ENCODE results near the gene PDE4B.
"Not testable (repeated sequence)": the region's sequence is repeated elsewhere in the genome, so short reads cannot be mapped to it uniquely, and the experiment has no call there.

PDE4B gene

GRCh38 chr1:65946960-65947359 lies 154.3 kb downstream of the PDE4B start:
- no peaks in the 10 kb centered on the region for H3K36me3 Mint-ChIP-seq
- no peaks in the 10 kb centered on the region for H3K4me1 Mint-ChIP-seq
- ATAC-seq (no peak), DNase-seq (ENCODE audit: low spot score in 2 of 2) (no peak)
- H3K4me3 Mint-ChIP-seq, result no peak overlapping the region
- no peaks in the 10 kb centered on the region for H3K9me3 Mint-ChIP-seq
- no peak overlapping the region for H3K27ac Mint-ChIP-seq

DNA sequence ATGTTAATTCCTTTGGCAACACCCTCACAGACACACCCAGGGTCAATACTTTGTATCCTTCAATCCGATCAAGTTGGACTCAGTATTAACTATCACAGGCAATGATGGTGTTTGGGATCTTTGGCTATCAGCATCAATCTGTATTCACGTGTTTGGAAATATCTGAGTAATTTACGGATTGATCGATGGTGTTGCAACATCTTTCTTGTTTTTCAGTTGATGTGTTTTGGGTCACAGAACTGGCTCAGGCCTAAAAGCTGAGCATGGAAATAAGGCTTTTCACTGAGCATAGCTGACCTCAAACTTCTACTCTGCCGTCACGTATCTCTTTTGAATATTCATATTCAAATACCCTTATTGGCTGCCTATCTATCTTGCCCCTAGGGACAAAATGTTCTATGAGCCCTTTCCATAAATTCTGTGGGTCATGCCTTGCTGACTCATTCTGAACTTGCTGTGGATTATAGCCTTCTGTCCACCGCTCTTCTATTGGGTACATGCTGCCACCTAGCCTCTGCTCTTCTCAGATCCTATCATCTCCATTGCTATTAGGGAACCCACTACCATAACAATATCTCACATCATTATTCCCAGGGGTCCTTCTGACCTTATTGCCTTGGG lies 156.0 kb downstream of the PDE4B start:
- no peak for DNase-seq (ENCODE audit: low spot score in 2 of 2)
- no peaks in the 10 kb centered on the region for H3K36me3 Mint-ChIP-seq
- ATAC-seq, result no peak
- no peak overlapping the region for H3K27ac Mint-ChIP-seq
- H3K4me1 Mint-ChIP-seq, result no peaks in the 10 kb centered on the region
- no peaks in the 10 kb centered on the region for H3K9me3 Mint-ChIP-seq
- no peak overlapping the region for H3K4me3 Mint-ChIP-seq

DNA sequence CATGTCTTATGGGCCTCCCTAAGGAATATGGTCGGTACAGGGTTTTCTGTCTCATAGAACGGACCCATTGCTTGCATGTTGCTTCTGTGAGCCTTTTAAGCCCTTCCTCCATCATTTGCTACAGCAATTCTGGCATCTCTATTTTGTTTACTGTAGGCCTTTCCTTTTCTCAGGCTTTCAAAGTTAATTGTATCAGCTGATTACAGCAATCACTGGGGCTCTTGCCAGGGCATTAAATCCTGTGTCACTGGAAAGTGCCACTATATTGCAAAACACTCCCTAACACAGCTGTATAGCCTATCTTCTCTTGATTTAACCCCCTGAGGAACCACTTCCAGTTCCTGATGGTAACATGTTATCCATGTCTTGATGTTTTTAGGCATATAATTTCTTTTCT lies 156.5 kb downstream of the PDE4B start:
- Mint-ChIP-seq H3K36me3 (no peaks in the 10 kb centered on the region), H3K9me3 (no peaks in the 10 kb centered on the region), H3K27ac (no peak overlapping the region), H3K4me3 (no peak overlapping the region), H3K4me1 (no peaks in the 10 kb centered on the region)
- DNase-seq (ENCODE audit: low spot score in 2 of 2) (no peak), ATAC-seq (no peak)

GRCh38 chr1:65949933-65950332 lies 157.2 kb downstream of the PDE4B start:
- DNase-seq (ENCODE audit: low spot score in 2 of 2) (no peak), ATAC-seq (no peak)
- Mint-ChIP-seq H3K9me3 (no peaks in the 10 kb centered on the region), H3K27ac (no peak overlapping the region), H3K36me3 (no peaks in the 10 kb centered on the region), H3K4me3 (no peak overlapping the region), H3K4me1 (no peaks in the 10 kb centered on the region)

DNA sequence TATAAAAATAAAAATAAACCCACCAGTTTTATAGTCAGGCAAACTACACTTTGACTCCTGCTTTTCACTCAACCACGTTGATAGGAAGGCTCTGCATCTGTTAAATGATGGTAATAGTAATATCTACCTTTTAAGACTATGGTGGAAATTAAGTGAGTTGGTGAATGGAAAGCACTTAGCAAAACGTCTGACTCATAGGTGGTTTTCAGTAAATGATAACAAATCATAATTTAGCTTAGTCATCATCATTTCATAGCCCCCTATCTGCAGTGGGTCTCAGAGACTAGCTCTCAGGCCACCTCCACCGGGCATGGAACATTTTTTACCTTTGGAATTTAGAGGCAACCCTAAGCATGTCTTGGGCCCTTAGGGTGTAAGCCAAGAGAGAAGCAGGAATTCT lies 160.0 kb downstream of the PDE4B start:
- Mint-ChIP-seq H3K4me3 (no peak overlapping the region), H3K36me3 (no peaks in the 10 kb centered on the region), H3K9me3 (no peaks in the 10 kb centered on the region), H3K4me1 (no peaks in the 10 kb centered on the region), H3K27ac (peak overlapping the region; percentile 38)
- ATAC-seq (peak; percentile 63), DNase-seq (ENCODE audit: low spot score in 2 of 2) (no peak)

DNA sequence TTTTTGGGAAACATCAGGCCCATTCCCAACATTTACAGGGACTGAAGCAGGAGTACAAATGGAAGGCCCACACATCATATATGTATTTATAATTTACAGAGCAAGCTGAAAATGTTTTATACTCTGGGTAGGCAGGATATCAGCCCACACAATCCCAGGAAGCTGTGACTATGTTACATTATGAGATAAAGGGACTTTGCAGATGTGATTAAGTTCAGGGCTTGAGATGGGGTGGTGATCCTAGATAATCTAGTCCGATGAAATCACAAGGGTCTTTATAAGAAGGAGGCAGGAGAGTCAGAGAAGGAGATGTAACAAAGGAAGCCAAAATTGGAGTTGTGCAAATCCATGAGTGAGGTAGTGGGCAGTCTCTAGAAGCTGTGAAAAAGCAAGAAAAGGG lies 160.5 kb downstream of the PDE4B start:
- Mint-ChIP-seq H3K4me3 (no peak overlapping the region), H3K27ac (peak overlapping the region; percentile 38), H3K9me3 (no peaks in the 10 kb centered on the region), H3K36me3 (no peaks in the 10 kb centered on the region), H3K4me1 (no peaks in the 10 kb centered on the region)
- DNase-seq (ENCODE audit: low spot score in 2 of 2), result no peak
- peak; percentile 37 for ATAC-seq

DNA sequence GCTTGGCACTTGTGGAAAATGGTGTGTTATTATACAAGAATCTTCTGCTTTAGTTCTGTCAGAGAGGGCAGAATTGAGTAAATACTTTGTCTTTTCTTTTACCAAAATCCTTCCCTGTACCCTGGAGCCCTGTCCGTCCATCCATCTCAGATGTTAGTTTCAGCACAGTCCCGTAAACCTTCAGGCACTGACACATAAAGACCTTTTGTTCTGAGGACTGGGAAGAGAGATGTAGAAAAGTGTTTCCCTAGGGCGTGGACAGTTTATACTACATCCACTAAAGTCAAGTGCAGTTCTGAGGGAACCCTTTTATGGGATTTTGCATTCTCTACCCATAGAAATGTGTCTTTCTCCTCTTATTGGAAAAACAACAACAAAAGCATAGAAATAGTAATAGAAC lies 162.4 kb downstream of the PDE4B start:
- no peak for ATAC-seq
- H3K9me3 Mint-ChIP-seq, result no peaks in the 10 kb centered on the region
- H3K36me3 Mint-ChIP-seq, result no peaks in the 10 kb centered on the region
- no peak overlapping the region for H3K4me3 Mint-ChIP-seq
- no peak for DNase-seq (ENCODE audit: low spot score in 2 of 2)
- H3K27ac Mint-ChIP-seq, result no peak overlapping the region
- no peaks in the 10 kb centered on the region for H3K4me1 Mint-ChIP-seq

DNA sequence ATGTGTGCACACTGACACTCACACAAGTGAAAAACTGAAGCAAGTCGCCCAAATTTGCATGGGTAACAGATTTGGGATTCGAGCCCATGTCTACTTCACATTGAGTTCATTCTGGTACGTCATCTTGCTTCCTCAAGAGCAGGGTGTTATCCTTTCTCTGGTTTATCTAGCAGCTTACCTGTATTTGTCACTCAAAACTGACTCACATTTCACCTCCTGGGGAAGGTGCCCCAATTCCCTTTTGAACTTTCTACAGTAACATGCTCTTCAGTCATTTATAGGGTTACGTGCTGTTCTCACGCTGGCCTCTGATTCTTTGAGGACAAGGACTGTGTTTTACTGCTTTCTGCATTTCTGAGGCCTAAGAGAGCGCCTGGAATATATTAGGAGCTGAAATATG lies 162.8 kb downstream of the PDE4B start:
- Mint-ChIP-seq H3K9me3 (no peaks in the 10 kb centered on the region), H3K4me3 (no peak overlapping the region), H3K27ac (no peak overlapping the region), H3K4me1 (no peaks in the 10 kb centered on the region), H3K36me3 (no peaks in the 10 kb centered on the region)
- ATAC-seq (no peak), DNase-seq (ENCODE audit: low spot score in 2 of 2) (no peak)

GRCh38 chr1:65958561-65959350 lies 166.1 kb downstream of the PDE4B start:
- H3K4me1 Mint-ChIP-seq, result no peaks in the 10 kb centered on the region
- peak; percentile 62 for ATAC-seq
- no peak for DNase-seq (ENCODE audit: low spot score in 2 of 2)

DNA sequence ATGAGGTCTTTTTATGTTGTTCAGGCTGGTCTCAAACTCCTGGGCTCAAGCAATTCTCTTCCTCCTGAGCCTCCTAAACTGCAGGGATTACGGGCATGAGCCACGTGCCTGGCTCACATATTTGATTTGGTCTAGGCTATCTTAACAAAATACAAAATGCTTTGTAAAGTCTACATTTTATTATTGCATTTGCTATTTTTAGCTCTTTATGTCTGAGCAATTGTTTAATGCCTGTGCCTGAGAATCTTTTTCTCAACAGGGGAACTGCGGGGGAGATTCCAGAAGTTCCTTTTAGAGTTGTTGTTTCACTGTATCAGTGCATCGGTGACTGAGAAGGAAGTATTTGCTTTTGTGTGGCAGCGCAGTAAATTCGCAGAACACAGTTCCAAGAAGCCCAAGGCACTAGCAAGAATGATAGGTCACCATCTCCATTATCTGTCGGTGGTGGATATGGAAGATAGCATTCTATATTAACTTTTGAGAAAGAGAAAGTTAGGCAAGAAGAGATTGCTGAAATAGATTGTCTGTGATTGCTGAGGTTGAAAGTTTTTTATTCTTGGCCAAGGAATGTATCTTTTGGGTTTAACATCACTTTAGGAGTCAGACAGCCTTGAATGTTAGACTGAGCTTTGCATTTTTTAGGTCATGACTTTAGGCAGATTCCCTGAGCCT lies 167.3 kb downstream of the PDE4B start:
- Mint-ChIP-seq H3K4me3 (no peak overlapping the region), H3K27ac (no peak overlapping the region), H3K4me1 (no peaks in the 10 kb centered on the region), H3K36me3 (no peaks in the 10 kb centered on the region), H3K9me3 (no peaks in the 10 kb centered on the region)
- DNase-seq (ENCODE audit: low spot score in 2 of 2) (no peak), ATAC-seq (no peak)

More at GRCh38 chr1:65958561-65959350, 166.1 kb downstream of the PDE4B start:
- Mint-ChIP-seq H3K36me3 (no peaks in the 10 kb centered on the region), H3K27ac (no peak overlapping the region), H3K4me3 (no peak overlapping the region), H3K9me3 (no peaks in the 10 kb centered on the region)

DNA sequence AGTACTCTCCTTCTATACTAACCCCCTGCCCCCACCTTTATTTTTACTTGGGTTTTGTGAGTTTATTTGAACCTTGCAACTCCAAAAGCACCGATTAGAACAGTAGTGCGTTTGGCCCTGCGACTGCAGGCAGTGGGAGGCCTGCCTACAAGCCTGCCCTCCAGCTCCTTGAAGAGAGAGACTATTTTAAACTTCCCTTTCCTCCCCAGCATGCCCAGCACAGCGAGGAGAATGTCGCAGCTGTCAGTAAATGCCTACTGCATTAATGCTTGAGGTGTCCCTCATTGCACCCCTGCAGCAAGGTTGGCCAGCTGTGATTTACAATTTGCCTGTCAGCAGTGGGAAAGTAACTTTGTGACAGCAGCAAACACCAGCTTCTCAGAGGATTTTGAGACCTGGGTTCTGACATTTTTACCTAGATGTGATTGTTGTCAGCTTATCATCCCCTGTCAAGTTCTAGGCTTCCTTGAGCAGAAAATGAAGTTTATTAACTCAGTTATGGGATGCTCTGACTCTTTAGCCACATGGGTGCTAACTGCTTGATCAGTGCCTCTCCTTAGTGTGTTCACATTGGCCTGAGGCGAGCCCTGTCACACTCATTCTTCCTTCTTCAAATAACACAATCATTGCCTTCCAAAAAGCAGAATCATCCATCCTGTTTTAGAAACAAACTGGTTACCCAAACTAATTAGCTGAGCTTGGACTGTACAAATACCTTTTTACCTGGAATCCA lies 170.6 kb downstream of the PDE4B start:
- Mint-ChIP-seq H3K36me3 (no peaks in the 10 kb centered on the region), H3K9me3 (no peaks in the 10 kb centered on the region), H3K4me3 (no peak overlapping the region), H3K4me1 (no peaks in the 10 kb centered on the region), H3K27ac (no peak overlapping the region)
- no peak for DNase-seq (ENCODE audit: low spot score in 2 of 2)
- no peak for ATAC-seq

DNA sequence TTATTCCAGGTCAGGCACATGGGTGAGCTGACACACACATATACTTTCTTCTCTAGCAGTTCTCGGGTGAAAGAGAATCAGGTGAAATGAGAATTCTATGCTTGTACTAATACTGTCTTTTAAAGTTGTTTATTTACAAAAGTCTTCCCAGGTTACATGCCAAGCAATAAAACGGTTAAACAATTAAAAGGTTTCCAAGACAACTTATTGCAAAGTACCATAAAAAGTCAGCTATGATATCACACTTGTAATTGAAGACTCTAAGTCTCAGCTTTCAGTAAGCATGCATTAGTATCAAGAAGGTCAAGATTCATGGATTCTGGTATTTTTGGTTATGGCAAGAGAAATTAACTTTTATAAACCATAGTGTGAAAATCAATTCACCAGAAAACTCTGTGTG lies 171.4 kb downstream of the PDE4B start:
- H3K4me1 Mint-ChIP-seq, result no peaks in the 10 kb centered on the region
- no peaks in the 10 kb centered on the region for H3K9me3 Mint-ChIP-seq

DNA sequence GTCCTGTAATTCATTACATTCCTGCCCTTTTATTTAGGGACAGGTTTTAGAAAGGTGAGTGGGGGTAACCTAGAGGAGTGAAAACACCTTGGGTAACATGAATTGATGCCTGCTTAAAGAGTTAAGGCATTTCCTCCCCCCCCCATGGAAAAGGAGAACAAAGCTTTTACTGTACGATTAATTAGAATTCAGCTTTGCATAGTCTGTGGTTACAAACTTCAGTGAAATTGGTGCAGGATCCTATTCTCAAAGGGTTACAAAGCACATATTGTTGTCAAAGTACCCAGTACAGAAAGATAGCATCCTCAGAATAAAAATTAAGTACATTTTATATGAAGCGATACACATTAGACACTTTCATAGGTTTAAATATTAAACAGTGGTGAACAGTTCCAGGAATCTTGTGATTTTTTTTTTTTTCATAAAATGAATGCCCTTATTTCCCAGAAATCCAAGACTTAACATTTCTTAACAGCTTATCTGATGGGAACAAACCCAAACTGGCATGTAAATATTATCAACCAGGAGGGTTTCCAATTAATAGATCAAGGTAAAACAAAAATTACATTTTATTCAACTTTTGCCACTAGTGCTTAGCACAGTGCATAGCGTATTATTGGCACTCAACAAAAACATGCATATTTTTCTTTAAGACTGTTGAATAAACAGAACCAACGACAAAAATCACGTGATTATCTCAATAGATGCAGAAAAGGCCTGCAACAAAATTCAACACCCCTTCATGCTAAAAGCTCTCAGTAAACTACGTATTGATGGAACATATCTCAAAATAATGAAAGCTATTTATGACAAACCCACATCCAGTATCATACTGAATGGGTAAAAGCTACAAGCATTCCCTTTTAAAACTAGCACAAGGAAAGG lies 172.7 kb downstream of the PDE4B start:
- ATAC-seq, result no peak

More for the DNA sequence above, 171.4 kb downstream of the PDE4B start:
- no peak for DNase-seq (ENCODE audit: low spot score in 2 of 2)
- Mint-ChIP-seq H3K4me3 (no peak overlapping the region), H3K27ac (no peak overlapping the region), H3K36me3 (no peaks in the 10 kb centered on the region)
- ATAC-seq, result no peak

DNA sequence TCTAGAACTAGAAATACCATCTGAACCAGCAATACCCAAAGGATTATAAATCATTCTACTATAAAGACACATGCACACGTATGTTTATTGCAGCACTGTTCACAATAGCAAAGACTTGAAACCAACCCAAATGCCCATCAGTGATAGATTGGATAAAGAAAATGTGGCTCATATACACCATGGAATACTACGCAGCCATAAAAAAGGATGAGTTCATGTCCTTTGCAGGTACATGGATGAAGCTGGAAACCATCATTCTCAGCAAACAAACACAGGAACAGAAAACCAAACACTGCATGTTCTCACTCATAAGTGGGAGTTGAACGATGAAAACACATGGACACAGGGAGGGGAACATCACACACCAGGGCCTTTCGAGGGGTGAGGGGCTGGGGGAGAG lies 174.8 kb downstream of the PDE4B start:
- H3K36me3 Mint-ChIP-seq; H3K27ac Mint-ChIP-seq; ATAC-seq; H3K9me3 Mint-ChIP-seq; DNase-seq (ENCODE audit: low spot score in 2 of 2); H3K4me1 Mint-ChIP-seq; H3K4me3 Mint-ChIP-seq: not testable (repeated sequence)

More for the DNA sequence above, 172.7 kb downstream of the PDE4B start:
- H3K27ac Mint-ChIP-seq, result no peak overlapping the region
- H3K4me3 Mint-ChIP-seq, result no peak overlapping the region
- no peak for DNase-seq (ENCODE audit: low spot score in 2 of 2)
- H3K36me3 Mint-ChIP-seq, result no peaks in the 10 kb centered on the region
- no peaks in the 10 kb centered on the region for H3K9me3 Mint-ChIP-seq
- H3K4me1 Mint-ChIP-seq, result no peaks in the 10 kb centered on the region

All from stimulated activated effector memory CD8-positive, alpha-beta T cell treated with anti-CD3 and anti-CD28 coated beads, Interleukin-12 subunit alpha, Interleukin-12 subunit beta, amount 100 ng/mL, for 72 hours (primary cell).